Spinal cord (tissue), 10 donors: ENCODE data around the gene QTRT2. TPM values are rescaled to one million over a fixed set of nuclear protein-coding genes. Genes with fewer than 3 reads are reported as not detected.
A peak's percentile ranks its signal among the peaks of the same experiment; 100 is the strongest.

ENCODE experiments used
- DNase-seq, 6 donors: peaks; one replicate each; pipeline versions ENCODE4 v3.0.0 to v3.0.0-alpha.2; 2013 to 2015; ENCODE audit warnings: low spot score in 6 of 6, low read depth in 4 of 6
- H3K27ac ChIP-seq: one replicate; pipeline ENCODE4 v1.5.1; 2013; ENCODE audit warnings: low read depth, low read length, control low read depth
- H3K27me3 ChIP-seq: one replicate; pipeline ENCODE4 v1.6.1; 2013; ENCODE audit warnings: low read length; ENCODE audit not compliant: control insufficient read depth, insufficient read depth
- H3K36me3 ChIP-seq: one replicate; pipeline ENCODE4 v1.6.1; 2013; ENCODE audit warnings: low read length; ENCODE audit not compliant: control insufficient read depth, insufficient read depth
- H3K4me1 ChIP-seq: one replicate; pipeline ENCODE4 v1.6.1; 2013; ENCODE audit warnings: low read length; ENCODE audit not compliant: control insufficient read depth, insufficient read depth
- H3K4me3 ChIP-seq: one replicate; pipeline ENCODE4 v1.5.1; 2013; ENCODE audit warnings: low read depth, low read length, control low read depth
- H3K9me3 ChIP-seq: one replicate; pipeline ENCODE4 v1.6.1; 2013; ENCODE audit warnings: low read length; ENCODE audit not compliant: control insufficient read depth, insufficient read depth
- whole genome bisulfite sequencing: methylation state at CpG from one replicate; pipeline ENCODE4 v1.1.5; 2013; ENCODE audit warnings: missing lambda C conversion rate; ENCODE audit not compliant: insufficient coverage; 5-methylcytosine and 5-hydroxymethylcytosine counted together
- polyA plus RNA-seq, 2 donors: library from polyadenylated mRNA; unstranded; fragments of 120-200 nt; gene quantifications; one replicate each; pipeline ENCODE4 v1.2.1, GENCODE V29; 2013; ENCODE audit not compliant: insufficient read length in 2 of 2
- total RNA-seq, 2 donors: library from RNA; depleted of rRNA in 1 of 2; stranded (reverse); fragments of 120-200 nt in 1 of 2; fragments of >200 nt in 1 of 2; gene quantifications; one replicate each; pipeline versions ENCODE4 v1.2.3 to v1.2.4, GENCODE V29; 2013 to 2014
- donor health status: healthy.

Gene QTRT2
- total and polyA plus RNA-seq, 4 donors = 10.0 to 23.9 (median 18.2) TPM

GRCh38 chr3:114112696-114113095 is 56.2 kb downstream of the QTRT2 start:
- WGBS = 100% methylated on average over 3 of the region's 6 CpGs
- H3K36me3 ChIP-seq = no peaks in the 10 kb centered on the region
- DNase-seq = no peak
- no peaks in the 10 kb centered on the region for H3K9me3 ChIP-seq
- H3K27me3 ChIP-seq = no peaks in the 10 kb centered on the region
- H3K4me1 ChIP-seq = no peaks in the 10 kb centered on the region
- H3K27ac ChIP-seq = no peak overlapping the region
- no peak overlapping the region for H3K4me3 ChIP-seq

DNA sequence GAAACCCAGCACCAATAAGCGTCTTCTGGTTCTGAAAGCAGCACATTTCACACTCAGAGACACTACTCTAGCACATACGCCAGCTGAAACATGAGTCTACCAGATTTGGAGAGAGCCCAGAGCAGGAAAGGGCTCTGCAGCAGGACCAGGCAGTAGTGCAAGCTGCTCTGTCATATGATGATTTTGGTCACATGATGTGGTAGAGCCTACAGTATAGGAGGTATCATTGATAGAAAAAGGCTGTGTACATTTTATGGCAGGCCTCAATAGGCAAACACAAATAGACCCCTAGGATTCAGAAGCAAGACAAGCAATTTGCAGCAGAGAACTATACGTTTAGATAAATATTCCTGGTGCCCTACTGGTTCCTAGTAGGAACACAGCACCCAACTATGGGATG is 58.2 kb downstream of the QTRT2 start:
- 96% methylated on average over 3 of the region's 3 CpGs for WGBS
- DNase-seq = no peak
- Histone ChIP-seq H3K27ac (no peak overlapping the region), H3K4me1 (no peaks in the 10 kb centered on the region), H3K36me3 (no peaks in the 10 kb centered on the region), H3K4me3 (no peak overlapping the region), H3K27me3 (no peaks in the 10 kb centered on the region), H3K9me3 (no peaks in the 10 kb centered on the region)

DNA sequence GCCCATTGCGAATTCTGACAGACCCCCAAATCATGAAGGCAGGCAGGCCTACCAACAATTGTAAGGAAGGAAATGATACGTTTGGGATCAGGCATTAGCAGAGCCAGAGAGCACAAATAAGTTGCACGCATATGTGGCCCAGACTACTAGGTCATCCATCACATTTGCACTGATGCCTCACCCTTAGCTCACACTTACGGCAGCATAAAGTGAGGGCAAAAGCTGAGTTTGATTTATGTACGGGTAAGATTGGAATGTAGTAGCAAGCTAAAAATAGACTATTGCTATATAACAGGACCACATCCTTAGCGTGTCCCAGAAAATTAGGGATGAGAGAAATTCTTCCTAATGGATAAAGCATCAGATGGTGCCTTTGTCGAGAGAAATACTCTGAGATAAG is 58.6 kb downstream of the QTRT2 start:
- H3K9me3 ChIP-seq = no peaks in the 10 kb centered on the region
- WGBS = 83% methylated on average over 1 of the region's 7 CpGs

GRCh38 chr3:114119776-114120175 is 63.2 kb downstream of the QTRT2 start:
- Histone ChIP-seq H3K4me3 (no peak overlapping the region), H3K9me3 (no peaks in the 10 kb centered on the region), H3K4me1 (peaks cover 7% of the 10 kb centered on the region), H3K27me3 (no peaks in the 10 kb centered on the region), H3K27ac (no peak overlapping the region), H3K36me3 (no peaks in the 10 kb centered on the region)
- no CpG with 5 or more reads among the region's 1 CpG for WGBS
- DNase-seq = no peak

More for the DNA sequence above, 58.6 kb downstream of the QTRT2 start:
- Histone ChIP-seq H3K27me3 (no peaks in the 10 kb centered on the region), H3K4me3 (no peak overlapping the region), H3K27ac (no peak overlapping the region), H3K4me1 (no peaks in the 10 kb centered on the region), H3K36me3 (no peaks in the 10 kb centered on the region)
- no peak for DNase-seq

DNA sequence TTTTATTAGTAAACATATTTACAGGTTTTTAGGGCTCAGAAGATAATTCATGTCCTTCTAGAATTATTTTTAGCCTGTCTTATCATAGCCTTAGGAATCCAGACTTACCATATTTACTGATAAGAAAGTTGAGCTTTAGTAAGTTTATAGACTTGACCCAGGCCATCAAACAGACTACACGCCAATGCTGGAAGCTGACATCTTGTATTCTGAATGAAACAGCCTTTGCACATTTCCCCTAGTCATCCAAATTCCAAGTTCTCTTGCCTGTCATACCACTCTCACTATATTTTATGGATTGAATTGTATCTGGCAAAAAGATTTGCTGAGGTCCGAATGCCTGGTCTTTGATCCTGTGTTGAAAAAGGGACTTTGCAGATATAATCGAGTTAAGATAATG is 63.7 kb downstream of the QTRT2 start:
- no peak overlapping the region for H3K27ac ChIP-seq
- H3K27me3 ChIP-seq = no peaks in the 10 kb centered on the region
- no peak overlapping the region for H3K4me3 ChIP-seq
- no peak for DNase-seq
- H3K4me1 ChIP-seq = peaks cover 7% of the 10 kb centered on the region
- no peaks in the 10 kb centered on the region for H3K9me3 ChIP-seq
- WGBS = 100% methylated on average over 1 of the region's 3 CpGs
- no peaks in the 10 kb centered on the region for H3K36me3 ChIP-seq

DNA sequence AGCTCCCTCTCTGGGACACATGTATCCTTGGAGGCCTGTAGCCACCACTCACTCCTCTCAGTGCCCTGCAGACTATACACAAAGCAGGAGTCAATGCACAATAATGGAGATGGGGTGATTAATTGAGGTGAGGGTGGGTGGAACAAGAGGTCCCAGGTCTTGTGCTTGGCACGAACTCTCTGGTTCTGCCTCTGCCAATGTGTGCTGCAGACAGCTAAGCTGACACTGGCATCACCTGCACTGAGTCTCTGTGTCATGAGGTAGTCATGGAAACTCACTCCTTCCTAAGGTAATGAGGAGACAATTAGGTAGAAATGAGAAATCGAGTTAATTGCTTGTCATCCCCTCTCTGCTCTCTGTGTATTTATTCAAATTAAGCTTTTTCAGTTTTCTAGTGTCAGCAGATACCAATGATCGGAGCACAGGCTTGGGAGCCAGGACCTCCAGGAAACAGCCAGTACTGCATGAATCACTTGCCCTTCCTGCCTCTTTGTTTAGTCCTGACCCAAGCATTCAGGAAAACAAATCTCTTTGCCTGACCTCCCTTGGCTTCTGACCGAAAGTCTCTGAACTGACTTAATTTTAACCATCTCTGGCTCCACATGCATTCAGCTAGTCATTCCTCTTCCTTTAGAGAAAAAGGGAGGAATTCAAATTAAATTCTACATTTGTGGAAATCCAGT is 65.6 kb downstream of the QTRT2 start:
- Histone ChIP-seq H3K27ac (no peak overlapping the region), H3K36me3 (no peaks in the 10 kb centered on the region), H3K27me3 (no peaks in the 10 kb centered on the region), H3K4me1 (peaks cover 7% of the 10 kb centered on the region), H3K9me3 (no peaks in the 10 kb centered on the region), H3K4me3 (no peak overlapping the region)
- peak; percentile 17 to 82 (median 30) for DNase-seq
- WGBS = 22% methylated on average over 2 of the region's 4 CpGs

DNA sequence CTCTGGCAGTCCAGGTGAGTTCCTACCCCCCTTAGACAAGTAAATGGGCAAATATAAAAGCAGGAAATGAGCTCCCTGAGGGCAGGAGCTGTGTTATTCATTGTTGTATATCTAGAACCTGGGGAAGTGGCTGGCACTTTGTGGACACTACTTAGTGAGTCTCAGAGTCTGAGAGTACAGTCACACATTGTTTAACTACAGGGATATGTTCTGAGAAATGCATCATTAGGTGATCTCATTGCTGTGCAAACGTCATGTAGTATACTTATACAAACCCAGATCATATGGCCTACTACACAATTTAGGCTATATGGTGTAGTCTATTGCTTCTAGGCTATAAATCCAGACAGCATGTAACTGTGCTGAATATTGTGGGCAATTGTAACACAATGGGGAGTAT is 69.9 kb downstream of the QTRT2 start:
- WGBS = no CpG with 5 or more reads among the region's 1 CpG

GRCh38 chr3:114127517-114127916 is 71.0 kb downstream of the QTRT2 start:
- H3K4me3 ChIP-seq = no peak overlapping the region
- no CpG with 5 or more reads among the region's 3 CpGs for WGBS
- no peaks in the 10 kb centered on the region for H3K36me3 ChIP-seq
- no peak overlapping the region for H3K27ac ChIP-seq
- no peaks in the 10 kb centered on the region for H3K9me3 ChIP-seq
- H3K4me1 ChIP-seq = no peaks in the 10 kb centered on the region
- no peak for DNase-seq
- H3K27me3 ChIP-seq = no peaks in the 10 kb centered on the region

More for the DNA sequence above, 69.9 kb downstream of the QTRT2 start:
- no peaks in the 10 kb centered on the region for H3K27me3 ChIP-seq
- no peak overlapping the region for H3K4me3 ChIP-seq
- H3K27ac ChIP-seq = no peak overlapping the region
- H3K4me1 ChIP-seq = peaks cover 7% of the 10 kb centered on the region
- H3K36me3 ChIP-seq = no peaks in the 10 kb centered on the region
- no peak for DNase-seq
- H3K9me3 ChIP-seq = no peaks in the 10 kb centered on the region

DNA sequence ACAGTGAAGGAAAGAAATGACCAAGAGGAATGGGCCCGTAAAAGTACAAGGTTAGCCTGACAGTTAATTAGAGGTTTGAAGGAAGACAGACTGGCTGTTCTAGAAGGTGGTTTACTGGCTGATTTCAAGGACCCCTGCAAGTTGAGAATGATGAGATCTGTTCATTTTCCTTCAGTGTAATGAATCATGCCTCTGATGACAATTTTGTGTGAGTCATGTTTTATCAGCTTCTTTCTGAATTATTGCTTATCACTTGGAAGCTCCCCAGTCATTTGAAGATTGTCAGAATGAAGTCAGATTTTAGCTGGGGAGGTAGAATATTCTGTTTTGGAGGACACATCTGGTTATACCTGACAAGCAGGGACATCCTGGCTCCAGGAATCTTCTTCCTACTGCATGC is 71.7 kb downstream of the QTRT2 start:
- H3K36me3 ChIP-seq = no peaks in the 10 kb centered on the region
- H3K4me3 ChIP-seq = no peak overlapping the region
- 75% methylated on average over 1 of the region's 1 CpG for WGBS
- no peak for DNase-seq
- no peaks in the 10 kb centered on the region for H3K27me3 ChIP-seq
- no peak overlapping the region for H3K27ac ChIP-seq
- H3K4me1 ChIP-seq = no peaks in the 10 kb centered on the region
- no peaks in the 10 kb centered on the region for H3K9me3 ChIP-seq

DNA sequence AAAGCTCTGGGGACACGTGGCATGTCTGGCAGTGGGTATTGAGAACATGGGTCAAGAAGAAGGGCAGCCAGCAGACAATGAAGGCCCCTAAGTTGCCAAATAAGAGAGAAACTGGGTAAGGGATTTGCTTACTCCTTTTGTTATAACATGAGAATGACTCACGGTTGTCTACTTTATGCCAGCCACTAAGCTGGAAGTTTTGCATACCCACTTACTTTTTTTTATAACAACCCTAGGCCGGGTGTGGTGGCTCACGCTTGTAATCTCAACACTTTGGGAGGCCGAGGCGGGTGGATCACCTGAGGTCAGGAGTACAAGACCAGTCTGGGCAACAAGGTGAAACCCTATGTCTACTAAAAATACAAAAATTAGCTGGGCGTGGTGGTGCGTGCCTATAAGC is 72.3 kb downstream of the QTRT2 start:
- Histone ChIP-seq H3K36me3 (no peaks in the 10 kb centered on the region), H3K4me1 (no peaks in the 10 kb centered on the region), H3K9me3 (no peaks in the 10 kb centered on the region), H3K27ac (no peak overlapping the region), H3K4me3 (no peak overlapping the region), H3K27me3 (no peaks in the 10 kb centered on the region)
- 94% methylated on average over 5 of the region's 8 CpGs for WGBS
- no peak for DNase-seq
